NCI-H460 (cell line): ENCODE results near the gene GPR89A. TPM values are rescaled to one million over a fixed set of nuclear protein-coding genes. Genes with fewer than 3 reads are reported as not detected.
"Not testable (repeated sequence)": the region's sequence is repeated elsewhere in the genome, so short reads cannot be mapped to it uniquely, and the experiment has no call there.

Experiments used
- DNase-seq: peaks from one replicate; pipeline ENCODE4 v3.0.0-alpha.2; 2016; ENCODE audit warnings: low read depth; ENCODE audit errors: extremely low read depth
- polyA plus RNA-seq: library from polyadenylated mRNA; depleted of rRNA; stranded (reverse); fragments of >200 nt; gene quantifications from 2 replicates; pipeline ENCODE4 v1.2.3, GENCODE V29; 2014; cell fraction: nucleus; rRNA removed
- total RNA-seq: library from RNA; depleted of rRNA; stranded (reverse); fragments of >200 nt; shearing (Covaris generic); gene quantifications from 2 replicates; pipeline ENCODE4 v1.2.3, GENCODE V29; 2014; rRNA removed

The GPR89A gene
- 33.3 and 38.5 TPM in 2 replicates for total RNA-seq
- polyA plus RNA-seq = 128 and 169 TPM in 2 replicates

GRCh38 chr1:145607833-145608733 lies at the start of gene GPR89A:
TSS of gene GPR89A (plus strand) at chr1:145607988. CDS start at chr1:145608134, 146 bp downstream.
- peak; percentile 95 for DNase-seq

DNA sequence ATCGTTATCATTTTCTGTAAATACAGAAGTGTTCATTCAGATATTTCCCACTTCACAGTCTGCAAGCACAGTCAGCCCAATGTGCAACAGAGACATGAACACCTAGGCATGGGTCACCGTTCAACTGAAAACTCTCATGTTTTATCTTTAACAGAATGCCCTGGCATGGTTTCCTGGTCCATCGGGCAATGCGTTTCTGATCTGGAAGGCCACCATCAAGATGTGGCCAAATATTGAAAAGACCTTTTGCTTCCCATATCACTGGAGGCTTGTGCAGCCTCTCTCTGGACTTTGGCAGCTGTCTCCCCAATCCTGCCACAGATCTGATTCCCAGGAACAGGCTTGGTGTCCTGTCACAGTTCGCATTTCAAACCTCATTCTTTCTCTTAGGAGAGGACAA lies 21.0 kb upstream of the GPR89A start:
- DNase-seq = not testable (repeated sequence)

DNA sequence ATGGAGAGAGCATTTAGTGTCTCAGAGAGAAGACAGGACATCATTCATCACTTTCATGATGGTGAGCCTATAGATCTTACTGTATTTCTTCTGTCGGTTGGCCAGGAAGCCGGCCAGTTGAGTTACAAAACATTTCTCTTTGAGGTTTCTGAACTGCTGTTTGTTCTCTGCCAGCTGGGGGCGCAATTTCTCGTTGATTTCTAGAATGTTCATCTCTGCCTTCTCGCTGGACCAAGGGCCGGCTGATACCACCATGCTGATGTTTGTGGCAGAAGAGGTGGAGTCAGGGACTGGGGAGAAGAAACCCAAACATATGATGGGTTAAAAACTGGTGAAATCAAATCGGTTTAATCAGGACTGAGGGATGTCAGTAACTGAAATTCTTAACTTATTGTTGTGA lies 17.0 kb upstream of the GPR89A start:
- not testable (repeated sequence) for DNase-seq

DNA sequence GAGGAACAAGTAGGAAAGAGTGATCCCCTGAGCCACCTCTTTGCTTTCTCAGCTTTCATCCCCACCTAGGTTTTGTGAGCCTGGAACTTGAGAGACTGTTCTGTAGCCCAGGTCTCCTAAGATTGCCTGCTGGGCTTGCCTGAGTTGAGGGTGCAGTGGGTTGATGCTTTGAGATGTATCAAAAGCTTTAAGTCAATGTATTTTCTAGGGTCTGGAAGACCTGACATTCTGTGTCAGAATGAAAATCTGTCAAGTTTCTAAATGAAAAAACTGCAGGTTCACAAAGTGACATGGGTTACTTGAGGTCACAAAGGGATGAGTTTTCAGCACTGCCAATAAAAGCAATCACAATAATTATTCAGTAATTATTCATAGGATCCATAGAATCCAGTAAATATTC lies 15.4 kb upstream of the GPR89A start:
- not testable (repeated sequence) for DNase-seq

DNA sequence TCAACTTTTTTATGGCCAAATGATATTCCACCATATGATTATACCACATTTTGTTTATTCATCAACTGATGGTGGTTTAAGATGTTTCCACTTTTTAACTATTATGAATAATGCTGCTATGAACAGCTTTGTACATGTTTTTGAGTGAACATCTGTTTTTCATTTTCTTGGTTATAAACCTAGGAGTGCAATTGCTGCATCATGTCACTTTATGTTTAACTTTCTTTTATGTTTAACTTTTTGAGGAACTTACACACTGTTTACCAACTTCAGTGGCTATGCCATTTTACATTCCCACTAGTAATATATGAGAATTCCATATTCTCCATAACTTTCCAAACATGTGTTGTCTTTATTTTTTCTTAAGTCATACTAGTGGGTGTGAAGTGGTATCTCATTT lies 12.4 kb upstream of the GPR89A start:
- DNase-seq = not testable (repeated sequence)

DNA sequence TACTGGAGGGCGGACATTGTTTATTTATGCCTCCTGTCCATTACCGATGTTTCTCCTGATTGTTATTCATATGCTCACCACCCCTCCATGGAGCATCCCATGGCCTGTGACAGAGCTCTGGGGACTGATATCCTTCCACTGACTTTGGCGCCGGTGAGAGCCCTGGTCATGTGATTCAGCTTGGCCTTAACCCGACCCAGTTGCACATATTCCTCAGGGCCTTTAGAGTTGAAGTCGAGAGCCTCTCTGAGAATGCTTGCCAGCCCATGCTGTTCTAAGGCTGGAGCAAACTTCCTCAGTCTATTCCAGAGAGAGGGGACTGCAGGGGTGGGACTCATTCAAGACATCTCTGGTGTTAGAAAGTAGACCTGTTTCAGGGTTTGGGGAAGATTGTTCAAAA lies 11.6 kb upstream of the GPR89A start:
- not testable (repeated sequence) for DNase-seq

- not testable (repeated sequence) for DNase-seq
These were observed 8.4 kb upstream of the GPR89A start for GRCh38 chr1:145599426-145599825.

DNA sequence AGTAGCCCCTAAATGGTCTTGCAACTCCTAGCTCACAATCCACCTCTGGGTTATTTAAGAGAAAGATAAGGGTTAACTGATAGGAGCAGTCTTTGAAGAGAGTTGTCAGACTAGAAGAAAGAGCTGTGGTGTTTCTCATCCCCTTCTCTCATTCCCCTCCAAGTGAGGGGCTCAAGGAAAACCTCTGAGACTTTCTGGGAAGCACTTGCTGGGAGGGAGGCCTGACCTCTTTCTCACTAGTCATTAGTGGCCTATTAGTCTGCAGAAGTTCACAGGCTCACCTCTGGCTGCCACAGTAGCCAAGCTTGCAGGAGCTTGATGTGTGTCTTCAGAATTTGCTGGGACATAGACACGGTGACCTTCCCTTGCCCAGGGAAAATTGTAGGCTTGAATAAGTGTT lies 6.2 kb upstream of the GPR89A start:
- DNase-seq = no peak

DNA sequence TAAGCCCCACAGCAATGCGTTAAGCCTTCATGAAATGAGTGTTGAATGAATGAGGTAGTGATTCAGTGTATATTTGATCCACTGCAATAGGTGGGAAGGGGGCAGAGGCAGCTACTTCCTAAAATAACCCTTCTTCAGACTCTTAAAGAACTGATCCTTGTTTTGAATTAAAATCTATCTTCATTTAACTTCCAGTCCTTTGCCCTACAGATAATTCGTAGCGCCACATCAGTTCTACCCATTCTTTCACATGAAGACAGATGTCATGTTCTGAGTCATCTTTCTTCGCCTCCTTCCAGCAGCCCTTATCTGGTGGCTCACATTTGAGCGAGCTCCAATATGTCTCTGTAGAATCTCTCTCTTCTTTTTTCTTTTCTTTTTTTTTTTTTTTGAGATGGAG lies 948 bp upstream of the GPR89A start:
- not testable (repeated sequence) for DNase-seq

DNA sequence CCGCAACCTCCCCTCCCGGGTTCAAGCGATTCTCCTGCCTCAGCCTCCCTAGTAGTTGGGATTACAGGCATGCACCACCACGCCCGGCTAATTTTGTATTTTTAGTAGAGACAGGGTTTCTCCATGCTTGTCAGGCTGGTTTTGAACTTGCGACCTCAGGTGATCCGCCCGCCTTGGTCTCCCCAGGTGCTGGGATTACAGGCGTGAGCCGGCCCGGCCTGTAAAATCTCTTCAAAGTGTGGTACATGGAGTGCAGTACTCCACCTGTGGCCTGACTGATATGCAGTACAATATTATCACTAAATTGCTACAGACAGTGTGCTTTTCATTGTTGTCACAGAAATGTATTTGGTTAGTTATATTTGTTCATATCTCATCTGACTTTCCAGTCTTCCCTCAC lies 499 bp upstream of the GPR89A start:
- DNase-seq = not testable (repeated sequence)

GRCh38 chr1:145610744-145611143 lies 3.0 kb downstream of the GPR89A start:
- not testable (repeated sequence) for DNase-seq

DNA sequence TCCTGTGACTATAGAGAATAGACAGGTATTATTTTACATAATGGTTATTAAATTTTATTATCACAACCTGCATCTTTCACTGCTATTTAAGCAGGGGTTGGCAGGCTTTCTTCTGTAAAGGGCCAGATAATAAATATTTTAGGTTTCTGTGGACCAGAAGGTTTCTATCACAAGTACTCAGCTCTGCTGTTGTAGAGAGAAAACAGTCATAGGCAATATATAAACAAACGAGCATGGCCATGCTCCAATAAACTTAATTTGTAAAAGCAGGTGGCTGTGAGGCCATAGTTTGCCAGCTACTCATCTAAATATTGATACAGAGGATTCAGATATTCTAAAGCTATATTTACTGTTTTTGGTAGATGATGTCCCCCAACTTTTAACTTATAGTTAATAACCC lies 12.3 kb downstream of the GPR89A start:
- DNase-seq = not testable (repeated sequence)

- not testable (repeated sequence) for DNase-seq
These were observed 14.4 kb downstream of the GPR89A start for GRCh38 chr1:145622177-145622576.

DNA sequence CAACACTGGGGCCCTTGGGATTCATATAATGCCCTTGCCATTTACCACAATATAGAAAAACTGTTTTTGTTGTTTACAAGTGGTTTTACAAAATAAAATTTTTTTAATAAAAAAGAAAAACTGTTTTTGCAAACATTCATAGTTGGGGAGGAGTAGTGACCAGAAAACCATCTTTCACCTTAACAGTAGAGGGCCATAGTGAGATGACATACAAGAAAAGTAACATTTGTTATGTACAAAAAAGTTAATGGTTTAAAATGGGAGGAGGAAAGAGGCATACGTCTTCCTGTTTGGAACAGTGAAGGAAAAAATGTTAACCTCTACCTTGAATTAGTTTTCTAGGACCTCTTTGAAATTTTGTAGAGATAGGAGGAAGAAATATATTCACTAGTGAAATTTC lies 28.4 kb downstream of the GPR89A start:
- not testable (repeated sequence) for DNase-seq

DNA sequence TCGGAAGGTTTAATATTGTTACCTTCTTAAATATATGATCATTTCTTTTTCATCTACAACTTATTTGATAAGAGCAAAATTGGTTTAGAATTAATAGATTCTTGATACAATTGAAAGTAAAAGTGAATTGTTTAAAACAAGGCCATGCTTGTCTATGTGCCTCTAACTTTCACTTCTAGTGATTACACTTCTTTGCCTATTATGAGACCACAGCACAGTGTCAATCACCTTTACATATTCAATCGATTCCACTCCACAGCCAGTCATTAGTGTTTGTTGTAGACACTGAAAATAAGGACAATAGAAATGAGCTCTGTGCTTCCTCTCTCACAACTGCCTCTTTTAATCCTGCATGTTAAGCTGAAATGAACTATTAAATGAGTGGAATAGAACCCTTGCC lies 34.1 kb downstream of the GPR89A start:
- DNase-seq = not testable (repeated sequence)

DNA sequence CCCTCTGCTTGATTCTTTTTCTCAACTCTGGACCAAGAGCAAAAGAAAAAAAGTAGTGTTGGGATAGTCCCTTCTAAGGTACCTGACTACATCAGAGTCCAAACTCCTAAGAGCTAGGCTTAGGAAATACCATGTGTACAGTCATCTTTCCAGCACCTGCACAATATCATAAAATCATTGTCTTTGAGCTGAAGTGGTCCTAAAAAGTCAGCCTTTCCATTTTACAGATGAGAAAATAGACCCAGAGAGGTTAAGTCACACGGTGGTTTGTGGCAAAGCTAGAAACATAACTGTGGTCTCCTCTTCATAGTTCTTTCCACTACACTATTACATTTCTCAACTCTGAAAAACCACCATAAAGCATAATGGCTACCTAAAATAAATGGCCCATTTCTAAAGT lies 36.2 kb downstream of the GPR89A start:
- DNase-seq = not testable (repeated sequence)

DNA sequence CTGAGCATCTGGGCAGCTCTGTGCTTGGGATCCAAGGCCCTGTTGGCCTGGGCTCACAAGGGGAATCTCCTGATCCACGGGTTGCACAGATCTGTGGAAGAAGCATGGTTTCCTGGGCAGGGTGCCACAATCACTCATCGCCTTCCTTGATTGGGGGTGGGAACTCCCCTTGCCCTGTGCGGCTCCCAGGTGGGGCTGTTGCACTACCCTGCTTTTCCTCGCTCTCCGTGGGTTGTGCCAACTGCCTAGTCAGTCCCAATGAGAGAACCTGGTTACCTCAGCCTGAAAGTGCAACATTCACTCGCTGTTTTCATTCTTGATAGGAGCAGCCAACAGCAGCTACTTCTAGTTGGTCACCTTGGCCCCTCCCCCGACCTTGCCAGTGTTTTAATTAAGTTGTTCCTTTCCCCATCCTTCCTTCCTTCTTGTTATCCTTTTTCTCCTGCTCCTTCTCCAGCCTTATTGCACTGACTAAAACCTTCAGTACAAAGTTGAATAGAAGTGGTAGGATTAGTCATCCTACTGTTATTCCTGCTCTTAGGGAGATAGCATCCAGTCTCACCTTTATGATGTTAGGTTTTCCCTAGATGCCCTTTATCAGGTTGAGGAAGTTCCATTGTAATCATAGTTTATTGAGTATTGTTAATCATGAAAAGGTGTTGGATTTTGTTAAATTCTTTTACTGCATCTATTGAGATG lies 48.6 kb downstream of the GPR89A start:
- not testable (repeated sequence) for DNase-seq

DNA sequence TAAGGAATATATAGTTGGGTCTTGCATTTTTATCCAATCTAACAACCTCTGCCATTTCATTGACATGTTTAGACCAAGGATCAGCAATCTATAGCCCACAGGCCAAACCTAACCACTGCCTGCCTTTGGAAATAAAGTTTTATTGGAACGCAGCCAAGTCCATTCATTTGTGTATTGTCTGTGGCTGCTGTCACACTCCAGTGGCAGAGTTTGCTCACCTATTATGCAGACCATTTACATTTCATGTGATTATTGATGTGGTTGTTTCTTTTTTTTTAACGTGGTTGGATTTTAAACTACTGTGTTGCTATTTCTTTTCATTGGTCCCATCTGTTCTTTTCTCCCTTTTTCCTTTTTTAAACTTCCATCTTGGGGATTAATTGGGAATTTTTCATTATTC lies 54.7 kb downstream of the GPR89A start:
- not testable (repeated sequence) for DNase-seq

DNA sequence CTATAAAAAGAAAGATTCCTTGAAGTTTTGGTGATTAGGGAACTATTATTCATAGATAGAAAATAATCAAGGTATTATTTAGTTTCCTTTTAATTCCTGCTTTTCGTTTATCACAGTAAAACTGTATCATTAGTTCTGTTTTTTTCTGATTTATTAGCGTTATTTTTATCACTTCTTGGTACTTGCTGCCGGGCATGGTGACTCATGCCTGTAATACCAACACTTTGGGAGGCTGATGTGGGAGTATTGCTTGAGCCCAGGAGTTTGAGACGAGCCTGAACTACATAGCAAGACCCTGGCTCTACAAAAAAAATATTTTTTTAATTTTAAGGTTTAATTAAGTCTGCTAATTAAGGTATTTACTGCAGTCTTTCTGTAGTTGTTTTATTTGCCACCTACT lies 57.2 kb downstream of the GPR89A start:
- DNase-seq = not testable (repeated sequence)

DNA sequence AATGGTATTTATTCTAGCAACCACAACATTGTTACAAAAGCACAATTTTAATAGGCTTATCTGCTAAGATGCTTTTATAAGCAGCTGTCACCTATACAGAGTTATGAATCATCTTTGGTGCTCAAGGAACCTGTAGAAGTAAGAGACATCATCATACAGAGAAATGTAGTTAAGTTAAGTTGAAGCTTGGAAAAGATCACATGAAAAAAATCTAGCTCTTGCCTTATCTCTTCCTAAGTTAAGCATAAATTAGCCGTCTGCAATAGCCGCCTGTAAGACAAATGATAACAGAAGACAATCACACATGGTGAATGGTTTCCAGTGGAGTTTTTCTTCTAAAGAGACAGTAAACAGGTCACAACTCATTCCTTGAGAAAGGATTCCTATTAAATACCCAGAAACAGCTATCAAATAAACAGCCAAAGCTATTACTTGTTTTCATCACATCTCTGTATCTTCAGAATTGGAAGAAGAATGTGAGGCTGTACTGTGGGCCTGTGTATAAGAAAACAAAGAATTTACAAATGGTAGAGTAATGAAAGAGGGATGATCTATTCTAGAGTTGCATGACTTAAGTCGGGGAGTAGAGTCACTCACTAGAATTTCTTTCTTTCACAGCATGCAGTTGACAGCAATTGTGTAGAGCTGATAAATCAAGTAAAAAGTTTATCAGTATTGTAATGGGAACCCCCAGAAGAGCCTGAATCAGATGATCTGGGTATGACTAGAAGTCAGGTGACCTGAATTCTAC lies 63.4 kb downstream of the GPR89A start:
- DNase-seq = not testable (repeated sequence)

GRCh38 chr1:145673217-145673616 lies 65.4 kb downstream of the GPR89A start:
- not testable (repeated sequence) for DNase-seq
